ENCODE measurements around the gene DMBX1.

DMBX1 gene

DNA sequence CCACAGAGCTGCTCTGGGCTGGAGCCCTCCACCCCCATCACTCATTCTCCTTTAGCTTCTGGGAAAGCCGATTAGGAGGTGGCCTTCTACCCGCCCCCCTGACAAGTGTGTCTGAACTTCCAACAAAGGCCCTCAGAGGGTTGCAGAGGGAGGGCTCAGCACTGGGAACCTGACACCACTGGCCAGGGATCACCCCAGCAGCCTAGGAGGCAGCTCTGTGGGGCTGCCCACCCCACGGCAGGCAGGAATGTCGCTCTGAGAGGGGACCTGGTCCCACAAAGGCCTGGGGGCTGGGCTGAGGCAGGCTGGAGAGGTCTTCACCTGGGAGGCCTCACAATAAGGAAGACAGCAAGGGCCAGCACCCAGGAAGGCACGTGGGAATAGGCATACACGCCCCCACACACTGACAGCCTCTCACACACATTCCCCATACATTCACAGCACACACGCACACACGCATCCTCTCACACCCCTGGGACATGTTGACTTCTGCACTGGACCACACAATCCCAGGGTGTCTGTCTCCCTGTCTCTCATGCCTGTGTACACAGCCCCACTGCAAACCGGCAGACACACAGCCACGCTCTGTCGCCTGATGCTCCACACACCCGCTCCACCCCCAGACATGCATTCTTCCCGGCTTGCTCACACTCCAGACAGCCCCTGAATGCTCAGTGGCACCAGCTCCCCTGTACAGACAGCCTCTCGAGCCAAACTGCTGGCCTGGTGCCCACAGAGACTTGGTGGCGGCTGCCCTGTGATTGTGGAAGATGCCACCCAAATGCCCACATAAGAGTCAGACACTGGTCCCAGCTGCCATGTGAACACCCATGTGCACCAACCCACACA is 30.7 kb downstream of the DMBX1 start:
- no peak overlapping the region for H3K4me3 ChIP-seq (ENCODE audit: low read depth, low read length)
- TF ChIP-seq, protein P1, sequence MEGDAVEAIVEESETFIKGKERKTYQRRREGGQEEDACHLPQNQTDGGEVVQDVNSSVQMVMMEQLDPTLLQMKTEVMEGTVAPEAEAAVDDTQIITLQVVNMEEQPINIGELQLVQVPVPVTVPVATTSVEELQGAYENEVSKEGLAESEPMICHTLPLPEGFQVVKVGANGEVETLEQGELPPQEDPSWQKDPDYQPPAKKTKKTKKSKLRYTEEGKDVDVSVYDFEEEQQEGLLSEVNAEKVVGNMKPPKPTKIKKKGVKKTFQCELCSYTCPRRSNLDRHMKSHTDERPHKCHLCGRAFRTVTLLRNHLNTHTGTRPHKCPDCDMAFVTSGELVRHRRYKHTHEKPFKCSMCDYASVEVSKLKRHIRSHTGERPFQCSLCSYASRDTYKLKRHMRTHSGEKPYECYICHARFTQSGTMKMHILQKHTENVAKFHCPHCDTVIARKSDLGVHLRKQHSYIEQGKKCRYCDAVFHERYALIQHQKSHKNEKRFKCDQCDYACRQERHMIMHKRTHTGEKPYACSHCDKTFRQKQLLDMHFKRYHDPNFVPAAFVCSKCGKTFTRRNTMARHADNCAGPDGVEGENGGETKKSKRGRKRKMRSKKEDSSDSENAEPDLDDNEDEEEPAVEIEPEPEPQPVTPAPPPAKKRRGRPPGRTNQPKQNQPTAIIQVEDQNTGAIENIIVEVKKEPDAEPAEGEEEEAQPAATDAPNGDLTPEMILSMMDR (IDR thresholded peaks at IDR 0.05; ENCODE audit: borderline replicate concordance, insufficient read depth, low read depth, low read length) = no peak

DNA sequence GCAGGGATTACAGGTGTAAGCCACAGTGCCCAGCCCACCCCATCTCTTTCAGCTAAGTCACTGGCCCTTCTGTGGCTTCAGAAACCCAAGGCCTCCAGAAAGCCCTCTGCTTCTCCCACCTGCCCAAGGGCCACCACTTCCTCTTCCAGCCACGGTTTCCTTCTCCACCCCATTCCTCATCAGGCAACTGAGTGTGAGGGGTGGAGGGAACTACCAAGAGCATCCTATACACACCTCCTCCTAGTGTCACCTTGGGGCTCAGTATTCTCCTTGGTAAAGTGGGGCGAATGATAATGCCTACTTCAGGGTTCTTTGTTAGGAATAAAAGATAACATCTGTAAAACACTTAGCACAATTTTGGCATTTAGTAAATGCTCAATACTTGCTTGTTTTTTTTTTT is 31.8 kb downstream of the DMBX1 start:
- TF ChIP-seq, protein P1 (IDR thresholded peaks at IDR 0.05; ENCODE audit: borderline replicate concordance, insufficient read depth, low read depth, low read length) = no peak
- no peak overlapping the region for H3K4me3 ChIP-seq (ENCODE audit: low read depth, low read length)

DNA sequence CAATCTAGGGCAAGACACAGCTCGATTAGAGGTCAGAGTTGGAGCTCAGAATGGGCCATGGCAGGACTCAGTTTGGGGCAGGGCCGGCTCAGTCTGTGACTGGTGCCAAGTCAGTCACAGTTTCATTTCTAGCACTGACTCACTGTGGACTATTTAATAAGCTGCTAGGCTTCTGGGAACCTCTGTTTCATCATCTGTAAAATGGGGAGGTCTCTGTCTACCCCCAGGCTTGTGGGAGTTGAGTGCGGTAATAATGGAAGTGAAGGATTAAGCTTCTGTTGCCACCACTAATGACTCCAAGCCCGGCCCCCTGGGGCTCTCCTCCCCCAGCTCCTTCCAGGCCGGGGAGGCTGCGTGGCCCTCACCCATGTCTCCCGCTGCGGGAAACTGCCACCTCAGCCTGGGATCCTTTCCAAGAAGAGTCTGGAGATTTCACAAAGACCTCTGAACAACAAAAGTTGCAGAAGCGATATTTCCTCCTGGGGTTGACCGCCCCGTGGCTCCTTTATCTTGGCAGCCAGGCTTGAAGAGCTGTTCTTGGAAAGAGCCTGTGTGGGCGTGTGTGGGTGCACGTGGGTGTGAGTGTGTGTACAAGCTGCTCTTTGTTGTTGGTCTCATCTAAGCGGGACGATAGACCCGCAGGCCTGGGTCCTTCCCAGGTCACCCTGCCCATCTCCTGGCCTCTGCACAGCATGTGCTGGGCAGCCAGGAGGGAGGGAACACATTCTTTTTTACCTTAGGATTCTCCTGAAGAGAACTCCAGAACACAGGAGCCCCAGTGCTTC is 32.7 kb downstream of the DMBX1 start:
- TF ChIP-seq, protein P1 (IDR thresholded peaks at IDR 0.05; ENCODE audit: borderline replicate concordance, insufficient read depth, low read depth, low read length) = no peak
- no peak overlapping the region for H3K4me3 ChIP-seq (ENCODE audit: low read depth, low read length)

DNA sequence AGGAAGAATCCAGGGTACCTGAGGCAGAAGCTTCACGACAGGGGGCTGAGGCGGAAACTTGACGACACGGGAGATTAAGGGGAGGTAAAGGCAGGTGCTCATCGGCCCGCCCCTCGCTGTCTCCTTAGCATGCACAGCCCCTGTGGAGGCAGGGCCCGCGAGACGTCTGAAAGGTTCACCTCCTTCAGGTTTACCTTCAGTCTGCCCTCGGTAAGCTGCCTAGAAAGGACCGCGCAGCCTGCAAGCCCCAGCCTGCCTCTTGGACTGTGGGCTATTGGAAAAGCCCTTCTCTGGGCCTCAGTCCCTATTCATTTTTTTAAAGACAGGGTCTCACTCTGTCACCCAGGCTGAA is 33.3 kb downstream of the DMBX1 start:
- no peak overlapping the region for H3K4me3 ChIP-seq (ENCODE audit: low read depth, low read length)
- TF ChIP-seq, protein P1 (IDR thresholded peaks at IDR 0.05; ENCODE audit: borderline replicate concordance, insufficient read depth, low read depth, low read length) = no peak

DNA sequence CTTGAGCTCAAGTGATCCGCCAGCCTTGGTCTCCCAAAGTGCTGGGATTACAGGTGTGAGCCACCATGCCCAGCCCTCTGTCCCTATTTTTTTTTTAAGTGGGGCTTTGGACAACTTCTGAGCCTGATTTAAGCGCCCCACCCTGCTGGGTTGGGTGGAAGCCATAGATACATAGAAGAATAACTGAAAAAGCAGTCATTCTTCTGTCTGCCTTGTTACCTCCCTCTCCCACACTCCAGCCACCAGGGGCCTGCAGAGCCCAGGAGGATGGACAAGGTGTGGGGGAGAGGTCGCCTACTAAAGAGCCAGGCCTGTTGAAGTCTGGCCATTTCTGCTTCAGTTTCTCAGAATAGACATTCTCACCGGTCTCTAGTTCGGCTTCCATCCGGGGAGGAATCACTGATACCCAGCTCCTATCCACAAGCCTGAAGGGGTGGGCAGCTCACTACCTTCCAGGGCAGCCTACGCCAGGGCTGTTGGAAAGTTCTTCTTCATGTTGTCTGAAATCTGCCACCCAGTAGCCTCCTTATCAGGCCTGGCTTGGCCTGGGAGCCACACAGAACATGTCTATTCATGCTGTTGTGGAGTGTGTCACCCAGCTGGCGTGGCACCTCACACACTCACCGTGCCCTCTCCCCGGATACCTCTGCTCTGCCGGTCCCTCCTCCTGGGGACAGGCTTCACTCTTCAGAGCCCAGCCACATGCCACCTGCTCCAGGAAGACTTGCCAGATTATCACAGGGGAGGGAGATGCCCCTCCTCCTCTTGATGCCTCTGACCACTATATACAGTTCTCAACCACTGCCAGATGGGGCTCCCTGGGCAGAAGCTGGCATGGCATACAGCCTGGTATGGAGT is 34.1 kb downstream of the DMBX1 start:
- H3K4me3 ChIP-seq (ENCODE audit: low read depth, low read length) = no peak overlapping the region
- TF ChIP-seq, protein P1 (IDR thresholded peaks at IDR 0.05; ENCODE audit: borderline replicate concordance, insufficient read depth, low read depth, low read length) = no peak

DNA sequence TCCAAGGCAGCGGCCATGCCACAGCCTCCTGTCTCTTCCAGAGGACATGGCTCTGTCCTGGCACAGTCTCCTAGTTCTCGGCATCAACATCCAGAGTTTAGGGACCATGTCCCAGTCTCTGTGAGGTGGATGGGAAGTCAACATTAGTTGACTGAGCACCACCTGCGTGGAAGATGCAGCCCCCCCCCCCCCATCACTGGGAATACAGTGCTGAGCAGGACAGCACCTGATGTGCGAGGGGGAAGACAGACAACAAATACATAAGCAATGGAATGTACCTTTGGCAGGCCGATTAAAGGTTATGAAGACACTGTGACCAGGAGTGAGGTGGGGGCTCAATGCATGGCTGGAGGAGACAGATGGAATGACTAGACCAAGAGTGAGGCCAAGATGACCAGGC is 35.2 kb downstream of the DMBX1 start:
- no peak overlapping the region for H3K4me3 ChIP-seq (ENCODE audit: low read depth, low read length)
- TF ChIP-seq, protein P1 (IDR thresholded peaks at IDR 0.05; ENCODE audit: borderline replicate concordance, insufficient read depth, low read depth, low read length) = no peak
